K562 (cell line): ENCODE results near the gene KCTD17. TPM values are rescaled to one million over a fixed set of nuclear protein-coding genes. Genes with fewer than 3 reads are reported as not detected.
A peak's percentile ranks its signal among the peaks of the same experiment; 100 is the strongest.

Experiments
- C11orf30 ChIP-seq: fragments of 450-650 bp; IDR thresholded peaks from 2 replicates; pipeline ENCODE4 v1.6.1; 2016; ENCODE audit warnings: low read depth, mild to moderate bottlenecking
- CREB3 ChIP-seq: fragments of 450-650 bp; conservative IDR thresholded peaks from 2 replicates; pipeline ENCODE4 v1.6.1; 2016; ENCODE audit warnings: missing genetic modification characterization, low read depth, mild to moderate bottlenecking, missing compliant biosample characterization, moderate library complexity
- CSDE1 ChIP-seq, 2 experiments: fragments of 450-650 bp; IDR thresholded peaks; 2 replicates each; pipeline ENCODE4 v1.6.1; 2016; ENCODE audit warnings: mild to moderate bottlenecking in 1 of 2
- NFE2 ChIP-seq: IDR thresholded peaks from 2 replicates; pipeline ENCODE4 v1.6.1; 2014; ENCODE audit warnings: antibody characterized with exemption, low read depth
- PHF20 ChIP-seq: fragments of 450-650 bp; IDR thresholded peaks from 2 replicates; pipeline ENCODE4 v1.6.1; 2018; ENCODE audit not compliant: partially characterized antibody
- RREB1 ChIP-seq: fragments of 250-450 bp; sonication (Bioruptor Pico); IDR thresholded peaks from 2 replicates; pipeline ENCODE4 v1.4.0; 2020
- SMARCA5 ChIP-seq: fragments of 450-650 bp; IDR thresholded peaks from 2 replicates; pipeline ENCODE4 v1.6.1; 2016
- TAF9B ChIP-seq: fragments of 450-650 bp; IDR thresholded peaks from 2 replicates; pipeline ENCODE4 v1.6.1; 2018; ENCODE audit warnings: mild to moderate bottlenecking; ENCODE audit not compliant: partially characterized antibody
- TBP ChIP-seq: optimal IDR thresholded peaks from 2 replicates; pipeline ENCODE3; 2011; ENCODE audit warnings: low read depth, low read length, improper control_type of control experiment
- ZBTB33 ChIP-seq: sonication (generic); formaldehyde crosslinking; IDR thresholded peaks from 2 replicates; pipeline ENCODE4 v1.8.1; 2023; ENCODE audit warnings: mild to moderate bottlenecking, missing genetic modification reagents
- polyA plus RNA-seq, 8 experiments: library from polyadenylated mRNA; depleted of rRNA in 4 of 8; stranded (reverse) in 5 of 8; unstranded in 3 of 8; fragments of >200 nt; fragmentation: Nextera tagmentation in 2 of 8; fragmentation: Illumina TruSeq in 1 of 8; extraction: Ambion mirVana in 2 of 8; extraction: Trizol in 1 of 8; gene quantifications; 2 replicates each; pipeline versions ENCODE4 v1.2.1 to v1.2.3, GENCODE V29; 2011 to 2014; ENCODE audit warnings: inconsistent platforms in 1 of 8, missing spikeins in 1 of 8
- total RNA-seq, 7 experiments: library from RNA; depleted of rRNA in 6 of 7; stranded (reverse); fragments of >200 nt in 6 of 7; fragmentation: Illumina TruSeq in 2 of 7; extraction: Trizol in 2 of 7; gene quantifications; 2 replicates each; pipeline versions ENCODE4 v1.2.1 to v1.2.3, GENCODE V29; 2011 to 2021; ENCODE audit warnings: low replicate concordance in 1 of 7

KCTD17 gene
- total and polyA plus RNA-seq, 9 of the 15 experiments (the other 6 are each of a cell fraction or from before 2014, with no cell fraction given), result 0.22 to 0.90 (median 0.49) TPM; not detected in 2

- TF ChIP-seq RREB1 (CRISPR knock-in tag) (no peak), CREB3 (tag) (no peak), SMARCA5 (no peak; the same call in 1 of the 2 replicates), TBP (peak; percentile 93), C11orf30 (peak; percentile 52), ZBTB33 (0 out of 2 replicates have a peak, but pooled peaks have one; percentile 35), NFE2 (peak; percentile 47; the same call in 1 of the 2 replicates), TAF9B (no peak), PHF20 (peak; percentile 37), CSDE1 (IDR thresholded peaks at IDR 0.05) (no peak)
These were observed 35.2 kb upstream of the KCTD17 start (continued) for GRCh38 chr22:37016134-37016910.
